HCT116 (cell line): ENCODE data around the gene TRUB1. TPM values are rescaled to one million over a fixed set of nuclear protein-coding genes. Genes with fewer than 3 reads are reported as not detected.

Experiments
- ATAC-seq: fragments of 200-7000 bp; cut with Tn5 transposase; 2 replicates; pipeline ENCODE4 v1.9.1; 2020; ENCODE audit warnings: mild to moderate bottlenecking, moderate library complexity
- BruUV-seq: library from RNA; stranded (reverse); fragments of 400-500 nt; replicated peaks from 2 replicates; lab custom pipeline; 2021; lab: Mats Ljungman, UMichigan
- CTCF ChIA-PET: fragments of 300-600 bp; sonication (Branson Sonifier 250); formaldehyde crosslinking; loops from one replicate; lab custom pipeline; 2021; ENCODE audit warnings: antibody characterized with exemption; lab: Charles Lee
- POLR2A ChIA-PET: fragments of 300-600, 350-600 bp; sonication (Branson Sonifier 250); formaldehyde crosslinking; loops from one replicate; lab custom pipeline; 2021; ENCODE audit warnings: antibody characterized with exemption; lab: Charles Lee
- RAD21 ChIA-PET, 2 experiments: fragments of 300-600 bp; sonication (Branson Sonifier 250); formaldehyde crosslinking; loops; one replicate each; lab custom pipeline; 2023; ENCODE audit warnings: low total read pairs in 2 of 2; ENCODE audit not compliant: uncharacterized antibody in 2 of 2, unreplicated experiment in 2 of 2, low non-redundant PET in 1 of 2; lab: Charles Lee
- DNase-seq: peaks from one replicate; pipeline ENCODE4 v3.0.0-alpha.2; 2010; ENCODE audit warnings: low read depth, low spot score
- H2AFZ ChIP-seq: fragments of 200-600 bp; shearing (Covaris generic), sonication (generic); 2 replicates; pipeline ENCODE4 v1.6.1; 2017; ENCODE audit warnings: low read depth, mixed run types, mixed read lengths, antibody characterized with exemption, low read length; ENCODE audit not compliant: poor library complexity, severe bottlenecking
- H3K27ac ChIP-seq: 2 replicates; pipeline ENCODE4 v1.5.1; 2012; ENCODE audit warnings: low read depth, low read length
- H3K27me3 ChIP-seq: fragments of 200-600 bp; sonication (generic); 2 replicates; pipeline ENCODE4 v1.6.1; 2016; ENCODE audit warnings: mixed run types, low read length, mixed read lengths; ENCODE audit not compliant: insufficient read depth
- H3K36me3 ChIP-seq, 2 experiments: fragments of 200-500 bp in 1 of 2; fragments of 200-600 bp in 1 of 2; sonication (Bioruptor generic) in 1 of 2; sonication (generic) in 1 of 2; 2 replicates each; pipeline versions ENCODE4 v1.5.1 to v1.6.1; 2014 to 2016; ENCODE audit warnings: low read length in 2 of 2, inconsistent platforms in 1 of 2, mixed read lengths in 1 of 2, mixed run types in 1 of 2; ENCODE audit not compliant: insufficient read depth in 2 of 2, control insufficient read depth in 1 of 2
- H3K4me1 ChIP-seq, 2 experiments: fragments of 200-600 bp in 1 of 2; sonication (generic) in 1 of 2; 2 replicates each; pipeline versions ENCODE4 v1.5.1 to v1.6.1; 2012 to 2017; ENCODE audit warnings: low read length in 2 of 2, inconsistent platforms in 1 of 2, mild to moderate bottlenecking in 1 of 2, mixed read lengths in 1 of 2, mixed run types in 1 of 2, moderate library complexity in 1 of 2; ENCODE audit not compliant: insufficient read depth in 2 of 2, control insufficient read depth in 1 of 2
- H3K4me2 ChIP-seq: fragments of 200-600 bp; sonication (generic); 2 replicates; pipeline ENCODE4 v1.6.1; 2017; ENCODE audit warnings: mixed run types, low read length, mixed read lengths
- H3K4me3 ChIP-seq, 2 experiments: fragments of 200-600 bp in 1 of 2; sonication (generic) in 1 of 2; replicated peaks in 1 of 2; 2 replicates each; pipeline ENCODE4 v1.5.1; 2011 to 2016; ENCODE audit warnings: low read length in 2 of 2, control low read depth in 1 of 2, low read depth in 1 of 2, mild to moderate bottlenecking in 1 of 2, mixed read lengths in 1 of 2, mixed run types in 1 of 2
- H3K79me2 ChIP-seq: fragments of 200-600 bp; sonication (generic); 2 replicates; pipeline ENCODE4 v1.6.1; 2017; ENCODE audit warnings: mild to moderate bottlenecking, mixed run types, low read length, moderate library complexity, mixed read lengths; ENCODE audit not compliant: insufficient read depth
- H3K9ac ChIP-seq: fragments of 200-600 bp; sonication (generic); 2 replicates; pipeline ENCODE4 v1.6.1; 2016; ENCODE audit warnings: low read length, mixed read lengths
- H3K9me2 ChIP-seq: fragments of 200-600 bp; sonication (generic), shearing (Covaris generic); 2 replicates; pipeline ENCODE4 v1.6.1; 2017; ENCODE audit warnings: mixed run types, mild to moderate bottlenecking, moderate library complexity; ENCODE audit not compliant: insufficient read depth
- H3K9me3 ChIP-seq, 2 experiments: fragments of 200-500 bp in 1 of 2; fragments of 200-600 bp in 1 of 2; sonication (Bioruptor generic) in 1 of 2; sonication (generic) in 1 of 2; 2 replicates each; pipeline ENCODE4 v1.6.1; 2014 to 2017; ENCODE audit warnings: low read length in 2 of 2, mixed read lengths in 2 of 2, inconsistent platforms in 1 of 2, low read depth in 1 of 2, mild to moderate bottlenecking in 1 of 2, mixed run types in 1 of 2, moderate library complexity in 1 of 2; ENCODE audit not compliant: control insufficient read depth in 1 of 2, insufficient read depth in 1 of 2
- H4K20me1 ChIP-seq: fragments of 200-600 bp; sonication (generic), shearing (Covaris generic); 2 replicates; pipeline ENCODE4 v1.6.1; 2017; ENCODE audit warnings: mixed run types, mild to moderate bottlenecking, moderate library complexity; ENCODE audit not compliant: insufficient read depth
- CBX3 ChIP-seq: IDR thresholded peaks from 2 replicates; pipeline ENCODE4 v1.6.1; 2012; ENCODE audit warnings: low read depth
- CEBPB ChIP-seq: IDR thresholded peaks from 2 replicates; pipeline ENCODE4 v1.6.1; 2012; ENCODE audit warnings: low read depth
- EGR1 ChIP-seq: IDR thresholded peaks from 2 replicates; pipeline ENCODE4 v1.6.1; 2012; ENCODE audit warnings: low read depth
- EZH2phosphoT487 ChIP-seq: fragments of 200-600 bp; IDR thresholded peaks from 2 replicates; pipeline ENCODE4 v1.6.1; 2018; ENCODE audit warnings: antibody characterized with exemption, borderline replicate concordance
- FOSL1 ChIP-seq: IDR thresholded peaks from 2 replicates; pipeline ENCODE4 v1.6.1; 2012; ENCODE audit warnings: low read depth
- POLR2A ChIP-seq: IDR thresholded peaks from 2 replicates; pipeline ENCODE4 v1.7.0; 2011; ENCODE audit warnings: borderline replicate concordance; ENCODE audit not compliant: insufficient read depth, insufficient read length; ENCODE audit errors: extremely low read depth
- RAD21 ChIP-seq: IDR thresholded peaks from 2 replicates; pipeline ENCODE4 v1.6.1; 2012; ENCODE audit warnings: low read depth, mild to moderate bottlenecking
- SIN3A ChIP-seq: IDR thresholded peaks from 2 replicates; pipeline ENCODE4 v1.6.1; 2012; ENCODE audit warnings: low read depth
- SP1 ChIP-seq: IDR thresholded peaks from 2 replicates; pipeline ENCODE4 v1.6.1; 2012; ENCODE audit warnings: low read depth
- SRF ChIP-seq: IDR thresholded peaks from 2 replicates; pipeline ENCODE4 v1.6.1; 2012; ENCODE audit warnings: low read depth
- YY1 ChIP-seq: IDR thresholded peaks from 2 replicates; pipeline ENCODE4 v1.6.1; 2011; ENCODE audit warnings: low read length, low read depth, moderate library complexity, mild to moderate bottlenecking; ENCODE audit not compliant: insufficient replicate concordance; ENCODE audit errors: extremely low read depth
- ZFX ChIP-seq: fragments of 450-650 bp; IDR thresholded peaks from 2 replicates; pipeline ENCODE4 v1.6.1; 2017
- intact Hi-C: fragments of 100-400 bp; cut with micrococcal nuclease; formaldehyde crosslinking; loops from 2 replicates; pipeline ENCODE4 v1.10.0; 2022
- total RNA-seq: library from RNA; stranded (reverse); gene quantifications from one replicate; pipeline ENCODE4 v1.2.1, GENCODE V29; 2021; ENCODE audit not compliant: unreplicated experiment
- TF ChIP-seq, protein P1 (sequence below): IDR thresholded peaks from 2 replicates; pipeline ENCODE4 v1.6.1; 2012
- TF ChIP-seq, protein P2 (sequence below): IDR thresholded peaks from 2 replicates; pipeline ENCODE4 v1.6.1; 2011; ENCODE audit warnings: mild to moderate bottlenecking, low read length, moderate library complexity; ENCODE audit not compliant: insufficient replicate concordance; ENCODE audit errors: extremely low read depth
- TF ChIP-seq, protein P3 (sequence below): IDR thresholded peaks from 2 replicates; pipeline ENCODE4 v1.6.1; 2012

Gene TRUB1
- total RNA-seq, 1 experiment from 2014 or later = 44.1 TPM

DNA sequence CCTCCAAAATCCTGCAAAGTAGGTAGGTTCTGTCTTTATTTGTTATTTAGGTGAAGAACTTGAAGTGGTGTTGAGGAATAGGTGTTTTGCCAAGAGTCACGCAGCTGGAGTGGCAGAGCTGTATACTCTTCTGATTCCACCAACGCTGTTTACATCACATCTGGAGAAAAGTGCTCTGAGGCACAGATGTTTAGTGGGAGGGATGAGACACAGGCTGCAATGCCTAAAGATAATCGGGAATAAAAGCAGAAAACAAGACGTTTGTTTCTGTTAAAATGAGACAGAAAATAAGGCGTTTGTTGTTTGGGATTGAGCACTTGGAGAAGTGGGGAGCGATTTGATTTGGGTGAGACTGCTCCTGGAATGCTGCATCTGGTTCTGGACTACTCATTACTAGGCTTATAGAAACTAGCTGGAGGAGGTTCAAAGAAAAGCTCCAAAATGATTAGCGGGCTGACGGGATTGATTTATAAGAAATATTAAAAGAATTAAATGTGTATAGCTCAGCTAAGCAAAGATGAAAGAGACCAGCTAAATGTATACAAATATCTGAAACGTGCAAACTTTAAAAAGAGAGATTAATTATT is 54.3 kb downstream of the TRUB1 start (continued):
- no peak for TF ChIP-seq YY1
- no peak for TF ChIP-seq SIN3A
- no peak for TF ChIP-seq CBX3
- TF ChIP-seq, all 23 proteins: peak for 0

DNA sequence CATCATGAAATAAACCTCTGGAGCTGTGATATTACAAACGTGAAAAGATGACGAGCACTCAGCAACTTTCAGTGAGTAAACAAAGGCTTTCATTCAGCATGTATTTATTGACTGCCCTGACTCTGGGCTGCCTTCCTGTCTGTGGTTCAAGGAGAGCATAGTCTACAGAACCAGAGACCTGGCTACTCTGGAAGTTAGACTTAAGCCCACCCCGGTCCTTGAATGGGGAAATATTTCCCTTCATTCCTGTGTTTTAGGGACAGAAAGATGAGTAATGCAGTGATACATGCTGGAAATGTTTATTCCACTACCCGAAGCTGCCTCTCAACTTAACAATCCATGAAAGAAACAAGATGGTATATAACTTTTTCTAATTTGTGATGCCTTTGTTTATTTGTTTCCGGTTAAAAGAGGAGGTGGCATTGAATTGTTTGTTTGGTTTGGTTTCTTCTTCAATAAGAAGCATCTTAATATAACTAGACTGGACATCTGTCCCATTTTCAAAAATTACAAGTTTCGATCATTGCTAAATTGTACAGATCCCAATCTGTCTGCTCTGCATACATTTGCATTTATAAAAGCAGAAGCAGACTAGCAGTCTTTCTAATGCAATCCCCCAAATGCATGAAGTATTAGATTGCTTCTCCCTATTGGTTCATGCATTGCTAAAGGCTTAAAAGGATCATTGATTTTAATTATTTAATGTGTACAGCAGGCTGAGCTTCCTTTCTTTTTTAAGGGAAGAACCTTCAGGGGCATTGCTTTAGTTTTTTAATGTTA is 57.7 kb downstream of the TRUB1 start:
- Histone ChIP-seq H3K9me3 (no peaks in the 10 kb centered on the region), H3K36me3 (no peaks in the 10 kb centered on the region), H4K20me1 (no peaks in the 10 kb centered on the region)
- DNase-seq = no peak
- intact Hi-C loops = no loop called here
- no TSS peak for BruUV-seq
- TF ChIP-seq SP1 (no peak), RAD21 (no peak), SRF (no peak), EZH2phosphoT487 (no peak), FOSL1 (no peak), CEBPB (no peak), ZFX (no peak), SIN3A (no peak), EGR1 (no peak), POLR2A (no peak)
- TF ChIP-seq, protein P1, sequence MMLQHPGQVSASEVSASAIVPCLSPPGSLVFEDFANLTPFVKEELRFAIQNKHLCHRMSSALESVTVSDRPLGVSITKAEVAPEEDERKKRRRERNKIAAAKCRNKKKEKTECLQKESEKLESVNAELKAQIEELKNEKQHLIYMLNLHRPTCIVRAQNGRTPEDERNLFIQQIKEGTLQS = no peak
- TF ChIP-seq, protein P2, sequence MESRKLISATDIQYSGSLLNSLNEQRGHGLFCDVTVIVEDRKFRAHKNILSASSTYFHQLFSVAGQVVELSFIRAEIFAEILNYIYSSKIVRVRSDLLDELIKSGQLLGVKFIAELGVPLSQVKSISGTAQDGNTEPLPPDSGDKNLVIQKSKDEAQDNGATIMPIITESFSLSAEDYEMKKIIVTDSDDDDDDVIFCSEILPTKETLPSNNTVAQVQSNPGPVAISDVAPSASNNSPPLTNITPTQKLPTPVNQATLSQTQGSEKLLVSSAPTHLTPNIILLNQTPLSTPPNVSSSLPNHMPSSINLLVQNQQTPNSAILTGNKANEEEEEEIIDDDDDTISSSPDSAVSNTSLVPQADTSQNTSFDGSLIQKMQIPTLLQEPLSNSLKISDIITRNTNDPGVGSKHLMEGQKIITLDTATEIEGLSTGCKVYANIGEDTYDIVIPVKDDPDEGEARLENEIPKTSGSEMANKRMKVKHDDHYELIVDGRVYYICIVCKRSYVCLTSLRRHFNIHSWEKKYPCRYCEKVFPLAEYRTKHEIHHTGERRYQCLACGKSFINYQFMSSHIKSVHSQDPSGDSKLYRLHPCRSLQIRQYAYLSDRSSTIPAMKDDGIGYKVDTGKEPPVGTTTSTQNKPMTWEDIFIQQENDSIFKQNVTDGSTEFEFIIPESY = no peak
- TF ChIP-seq, protein P3, sequence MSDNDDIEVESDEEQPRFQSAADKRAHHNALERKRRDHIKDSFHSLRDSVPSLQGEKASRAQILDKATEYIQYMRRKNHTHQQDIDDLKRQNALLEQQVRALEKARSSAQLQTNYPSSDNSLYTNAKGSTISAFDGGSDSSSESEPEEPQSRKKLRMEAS = no peak
- TF ChIP-seq, all 23 proteins: peak for 0
- no peak overlapping the region for H3K9ac ChIP-seq
- no peak overlapping the region for H2AFZ ChIP-seq
- no peak overlapping the region for H3K27ac ChIP-seq
- H3K27me3 ChIP-seq = no peaks in the 10 kb centered on the region
- H3K9me2 ChIP-seq = no peaks in the 10 kb centered on the region
- RAD21 ChIA-PET = no interaction called here
- POLR2A ChIA-PET = no interaction called here
- no peak for ATAC-seq
- no peaks in the 10 kb centered on the region for H3K79me2 ChIP-seq
- no peaks in the 10 kb centered on the region for H3K4me1 ChIP-seq
- no peak overlapping the region for H3K4me2 ChIP-seq
- CTCF ChIA-PET = no interaction called here
- no peak overlapping the region for H3K4me3 ChIP-seq
